ENCODE measurements around the gene UST.

UST gene

DNA sequence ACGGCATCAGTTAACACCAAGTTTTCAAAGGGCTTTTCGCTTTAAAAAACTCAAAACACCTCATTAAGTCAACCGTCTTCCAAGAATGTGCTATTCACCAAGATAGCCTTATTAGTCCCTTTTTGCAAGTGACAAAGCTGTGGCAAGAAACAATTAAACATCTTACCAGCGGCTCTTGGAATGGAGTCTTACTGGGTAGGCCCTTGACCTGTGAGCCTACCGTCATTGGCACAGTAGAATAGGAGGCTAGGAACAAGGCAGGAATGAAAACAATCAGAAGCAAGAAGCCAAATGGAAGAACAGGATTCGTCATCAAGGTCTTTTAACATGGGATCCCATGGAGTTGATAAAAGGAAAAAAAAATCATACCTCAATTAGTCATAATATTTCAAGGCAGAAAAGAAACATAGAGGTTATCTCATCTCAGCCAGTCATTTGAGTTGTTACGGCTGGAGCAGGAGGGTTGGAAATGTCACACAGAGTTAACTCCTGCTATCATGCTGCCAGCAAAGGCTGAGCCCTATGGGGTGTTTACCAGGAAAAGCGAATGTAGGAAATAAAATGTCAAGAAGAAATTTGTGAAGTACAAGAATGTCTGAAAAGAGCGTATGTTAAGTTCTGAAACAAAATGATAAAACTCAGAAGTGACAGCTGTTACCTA is 236.4 kb downstream of the UST start:
- Histone ChIP-seq H3K4me2 (ENCODE audit: low read depth, low read length, poor library complexity, severe bottlenecking) (no peak overlapping the region), H3K36me3 (ENCODE audit: low read length) (no peaks in the 10 kb centered on the region), H3K9me2 (replicated peaks; ENCODE audit: insufficient read depth, low read length) (no peaks in the 10 kb centered on the region), H3K79me2 (ENCODE audit: insufficient read depth, low read length) (no peaks in the 10 kb centered on the region), H3K27ac (ENCODE audit: low read depth, low read length) (no peak overlapping the region), H3F3A (ENCODE audit: insufficient read depth) (no peaks in the 10 kb centered on the region), H4K20me1 (ENCODE audit: low read depth, low read length) (no peaks in the 10 kb centered on the region), H3K9me3 (ENCODE audit: insufficient read depth, low read length) (no peaks in the 10 kb centered on the region), H2AFZ (ENCODE audit: low read depth, low read length, severe bottlenecking) (no peak overlapping the region), H3K4me3 (ENCODE audit: insufficient read depth, low read length, poor library complexity, severe bottlenecking) (no peak overlapping the region), H3K27me3 (ENCODE audit: low read length) (no peaks in the 10 kb centered on the region), H3K9ac (ENCODE audit: low read length) (no peak overlapping the region)
- no peak for TF ChIP-seq EZH2phosphoT487 (conservative IDR thresholded peaks at IDR 0.05; ENCODE audit: low read length)
- TF ChIP-seq, protein P1, sequence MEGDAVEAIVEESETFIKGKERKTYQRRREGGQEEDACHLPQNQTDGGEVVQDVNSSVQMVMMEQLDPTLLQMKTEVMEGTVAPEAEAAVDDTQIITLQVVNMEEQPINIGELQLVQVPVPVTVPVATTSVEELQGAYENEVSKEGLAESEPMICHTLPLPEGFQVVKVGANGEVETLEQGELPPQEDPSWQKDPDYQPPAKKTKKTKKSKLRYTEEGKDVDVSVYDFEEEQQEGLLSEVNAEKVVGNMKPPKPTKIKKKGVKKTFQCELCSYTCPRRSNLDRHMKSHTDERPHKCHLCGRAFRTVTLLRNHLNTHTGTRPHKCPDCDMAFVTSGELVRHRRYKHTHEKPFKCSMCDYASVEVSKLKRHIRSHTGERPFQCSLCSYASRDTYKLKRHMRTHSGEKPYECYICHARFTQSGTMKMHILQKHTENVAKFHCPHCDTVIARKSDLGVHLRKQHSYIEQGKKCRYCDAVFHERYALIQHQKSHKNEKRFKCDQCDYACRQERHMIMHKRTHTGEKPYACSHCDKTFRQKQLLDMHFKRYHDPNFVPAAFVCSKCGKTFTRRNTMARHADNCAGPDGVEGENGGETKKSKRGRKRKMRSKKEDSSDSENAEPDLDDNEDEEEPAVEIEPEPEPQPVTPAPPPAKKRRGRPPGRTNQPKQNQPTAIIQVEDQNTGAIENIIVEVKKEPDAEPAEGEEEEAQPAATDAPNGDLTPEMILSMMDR (IDR thresholded peaks at IDR 0.05; ENCODE audit: insufficient read depth, low read length, poor library complexity, severe bottlenecking), result no peak

DNA sequence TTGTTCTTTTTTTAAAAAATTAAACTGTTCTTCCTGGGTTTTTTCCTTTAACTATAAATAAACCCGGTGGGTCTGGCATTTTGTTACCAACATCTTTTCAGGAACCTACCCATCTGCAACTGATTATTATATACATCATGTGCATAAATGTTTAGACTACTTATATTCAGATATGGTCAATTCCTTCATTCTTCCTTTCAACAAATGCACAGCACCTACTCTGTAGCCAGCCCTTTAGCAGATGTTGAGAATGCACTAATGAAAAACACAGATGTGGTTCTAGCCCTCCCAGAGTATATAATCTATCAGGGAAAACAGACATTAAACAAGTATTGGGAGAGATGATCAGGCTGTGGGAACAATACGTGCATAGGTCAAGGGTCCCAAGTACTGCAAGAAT is 237.1 kb downstream of the UST start:
- TF ChIP-seq EZH2phosphoT487 (conservative IDR thresholded peaks at IDR 0.05; ENCODE audit: low read length), result no peak
- TF ChIP-seq, protein P1 (IDR thresholded peaks at IDR 0.05; ENCODE audit: insufficient read depth, low read length, poor library complexity, severe bottlenecking), result no peak
- H2AFZ ChIP-seq (ENCODE audit: low read depth, low read length, severe bottlenecking), result no peak overlapping the region
- H3K36me3 ChIP-seq (ENCODE audit: low read length), result no peaks in the 10 kb centered on the region
- H3K9ac ChIP-seq (ENCODE audit: low read length), result no peak overlapping the region
- no peaks in the 10 kb centered on the region for H3K79me2 ChIP-seq (ENCODE audit: insufficient read depth, low read length)
- H3K27ac ChIP-seq (ENCODE audit: low read depth, low read length), result no peak overlapping the region
- H3K9me3 ChIP-seq (ENCODE audit: insufficient read depth, low read length), result no peaks in the 10 kb centered on the region
- no peak overlapping the region for H3K4me3 ChIP-seq (ENCODE audit: insufficient read depth, low read length, poor library complexity, severe bottlenecking)
- no peaks in the 10 kb centered on the region for H3K9me2 ChIP-seq (replicated peaks; ENCODE audit: insufficient read depth, low read length)
- no peaks in the 10 kb centered on the region for H3F3A ChIP-seq (ENCODE audit: insufficient read depth)
- H4K20me1 ChIP-seq (ENCODE audit: low read depth, low read length), result no peaks in the 10 kb centered on the region
- H3K4me2 ChIP-seq (ENCODE audit: low read depth, low read length, poor library complexity, severe bottlenecking), result no peak overlapping the region
- no peaks in the 10 kb centered on the region for H3K27me3 ChIP-seq (ENCODE audit: low read length)

DNA sequence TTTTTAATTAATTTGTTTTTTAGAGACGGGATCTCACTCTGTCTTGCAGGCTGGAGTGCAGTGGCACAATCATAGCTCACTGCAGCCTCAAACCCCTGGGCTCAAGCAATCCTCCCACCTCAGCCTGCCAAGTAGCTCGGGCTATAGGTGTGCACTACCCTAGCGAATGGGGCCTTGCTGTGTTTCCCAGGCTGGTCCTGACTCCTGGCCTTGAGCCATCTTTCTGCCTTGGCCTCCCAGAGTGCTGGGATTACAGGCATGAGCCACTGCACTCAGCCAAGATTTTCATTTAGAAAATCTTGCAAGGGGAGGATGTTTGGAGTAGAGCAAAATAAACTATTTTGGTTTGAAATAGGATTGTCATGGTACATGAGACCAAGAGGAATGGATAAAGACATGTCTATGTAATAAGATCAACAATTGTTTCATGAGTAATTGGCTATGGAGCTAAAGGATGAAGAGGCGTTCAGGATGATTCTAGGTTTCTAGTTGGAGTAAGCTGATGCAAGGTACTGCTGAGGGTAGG is 237.8 kb downstream of the UST start:
- Histone ChIP-seq H3K9me3 (ENCODE audit: insufficient read depth, low read length) (no peaks in the 10 kb centered on the region), H3K4me2 (ENCODE audit: low read depth, low read length, poor library complexity, severe bottlenecking) (no peak overlapping the region), H3K9ac (ENCODE audit: low read length) (no peak overlapping the region), H2AFZ (ENCODE audit: low read depth, low read length, severe bottlenecking) (no peak overlapping the region), H3K4me3 (ENCODE audit: insufficient read depth, low read length, poor library complexity, severe bottlenecking) (no peak overlapping the region), H3K27ac (ENCODE audit: low read depth, low read length) (no peak overlapping the region), H3K36me3 (ENCODE audit: low read length) (no peaks in the 10 kb centered on the region), H3F3A (ENCODE audit: insufficient read depth) (no peaks in the 10 kb centered on the region), H3K9me2 (replicated peaks; ENCODE audit: insufficient read depth, low read length) (no peaks in the 10 kb centered on the region), H4K20me1 (ENCODE audit: low read depth, low read length) (no peaks in the 10 kb centered on the region), H3K79me2 (ENCODE audit: insufficient read depth, low read length) (no peaks in the 10 kb centered on the region), H3K27me3 (ENCODE audit: low read length) (no peaks in the 10 kb centered on the region)
- TF ChIP-seq, protein P1 (IDR thresholded peaks at IDR 0.05; ENCODE audit: insufficient read depth, low read length, poor library complexity, severe bottlenecking), result no peak
- TF ChIP-seq EZH2phosphoT487 (conservative IDR thresholded peaks at IDR 0.05; ENCODE audit: low read length), result no peak

Data from SU-DHL-6 (cell line).